GM21528 (cell line): ENCODE results near the gene ACAA1.
"Not testable (repeated sequence)": the region's sequence is repeated elsewhere in the genome, so short reads cannot be mapped to it uniquely, and the experiment has no call there.

ENCODE experiments used
- ATAC-seq: cut with Tn5 transposase; IDR thresholded peaks from one replicate; pipeline ENCODE4 v1.9.1; 2021; ENCODE audit warnings: mild to moderate bottlenecking, moderate library complexity; ENCODE audit not compliant: unreplicated experiment, low FRiP score

Gene ACAA1

GRCh38 chr3:38084334-38085310, 52.3 kb downstream of the ACAA1 start:
- ATAC-seq: no peak

- ATAC-seq: no peak
Observed at GRCh38 chr3:38083871-38084333, 53.0 kb downstream of the ACAA1 start.

DNA sequence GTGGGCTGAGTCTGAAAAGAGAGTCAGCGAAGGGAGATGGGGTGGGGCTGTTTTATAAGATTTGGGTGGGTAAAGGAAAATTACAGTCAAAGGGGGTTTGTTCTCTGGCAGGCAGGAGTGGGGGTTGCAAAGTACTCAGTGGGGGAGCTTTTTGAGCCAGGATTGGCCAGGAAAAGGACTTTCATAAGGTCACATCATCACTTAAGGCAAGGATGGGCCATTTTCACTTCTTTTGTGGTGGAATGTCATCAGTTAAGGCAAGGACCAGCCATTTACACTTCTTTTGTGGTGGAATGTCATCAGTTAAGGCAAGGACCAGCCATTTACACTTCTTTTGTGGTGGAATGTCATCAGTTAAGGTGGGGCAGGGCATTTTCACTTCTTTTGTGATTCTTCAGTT, 53.7 kb downstream of the ACAA1 start:
- ATAC-seq: not testable (repeated sequence)

GRCh38 chr3:38082296-38082695, 54.6 kb downstream of the ACAA1 start:
- not testable (repeated sequence) for ATAC-seq

GRCh38 chr3:38077073-38077472, 59.9 kb downstream of the ACAA1 start:
- ATAC-seq: not testable (repeated sequence)
